Measurements from ENCODE around the gene STAU1. TPM values are rescaled to one million over a fixed set of nuclear protein-coding genes. Genes with fewer than 3 reads are reported as not detected.

The STAU1 gene
- total and polyA plus RNA-seq, 10 of the 15 experiments (the other 5 are each of a cell fraction or from before 2014, with no cell fraction given), result 13.9 to 66.2 (median 45.6) TPM

DNA sequence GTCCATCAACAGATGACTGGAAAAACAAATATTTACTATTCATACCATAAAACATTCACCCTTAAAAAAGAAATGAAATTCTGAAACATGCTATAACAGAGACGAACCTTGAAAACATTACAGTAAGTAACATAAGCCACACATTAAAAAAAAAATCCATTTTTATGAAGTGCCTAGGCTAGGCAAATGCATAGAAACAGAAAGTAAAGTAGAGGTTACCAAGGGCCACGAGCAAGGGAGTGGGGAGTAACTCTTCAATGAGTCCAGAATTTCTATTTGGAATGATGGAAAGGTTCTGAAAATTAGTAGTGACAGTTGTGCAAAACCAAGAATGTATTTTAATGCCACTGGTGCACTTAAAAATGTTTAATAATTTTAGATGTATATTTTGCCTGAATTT is 47.7 kb downstream of the STAU1 start (continued):
- TF ChIP-seq RB1 (IDR thresholded peaks at IDR 0.05; ENCODE audit: borderline replicate concordance), result no peak
- no peak for TF ChIP-seq POLR2AphosphoS2 (IDR thresholded peaks at IDR 0.05; ENCODE audit: low read depth, low read length)
- no peak for TF ChIP-seq MEF2A (IDR thresholded peaks at IDR 0.05; ENCODE audit: insufficient read depth, low read depth, low read length)

DNA sequence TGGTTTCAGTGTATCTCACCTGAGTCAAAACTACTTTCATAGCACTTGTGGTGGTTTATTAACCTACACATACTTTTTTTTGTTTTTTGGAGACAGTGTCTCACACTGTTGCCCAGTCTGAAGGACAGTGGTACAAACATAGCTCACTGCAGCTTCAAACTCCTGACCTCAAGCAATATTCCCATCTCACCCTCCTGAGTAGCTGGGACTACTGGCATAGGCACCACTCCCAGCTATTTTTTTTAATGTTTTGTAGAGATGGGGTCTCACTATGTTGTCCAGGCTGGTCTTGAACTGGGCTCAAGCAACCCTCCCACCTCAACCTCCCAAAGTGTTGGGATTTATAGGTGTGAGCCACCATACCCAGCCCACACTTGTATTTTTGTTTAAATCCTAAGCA is 49.7 kb downstream of the STAU1 start:
- DNase-seq (ENCODE audit: low read depth, low spot score) (no peak), ATAC-seq (no peak), FAIRE-seq (no peak)
- intact Hi-C loops (cut with micrococcal nuclease; ENCODE audit: unreplicated experiment), result no loop called here
- H3K27me3 ChIP-seq (replicated peaks in 1 of 2; ENCODE audit: control insufficient read depth in 2 of 2, insufficient read depth in 2 of 2, low read length in 1 of 2), result no peaks in the 10 kb centered on the region
- BruUV-seq (replicated peaks), result no TSS peak
- H3K79me2 ChIP-seq (ENCODE audit: control insufficient read depth, insufficient read depth, low read length), result no peaks in the 10 kb centered on the region; the same call in 1 of the 2 replicates
- TF ChIP-seq SRF (IDR thresholded peaks at IDR 0.05; ENCODE audit: low read depth in 2 of 2, low read length in 2 of 2) (no peak), MXI1 (IDR thresholded peaks at IDR 0.05; ENCODE audit: low read depth, low read length) (no peak), MYB (IDR thresholded peaks at IDR 0.05; ENCODE audit: borderline replicate concordance, low read depth, low read length) (no peak), BMI1 (IDR thresholded peaks at IDR 0.05; ENCODE audit: borderline replicate concordance) (no peak), FOXK2 (IDR thresholded peaks at IDR 0.05) (no peak), SMARCA5 (IDR thresholded peaks at IDR 0.05) (no peak), FOXM1 (IDR thresholded peaks at IDR 0.05; ENCODE audit: low read depth, low read length) (no peak), SIN3A (IDR thresholded peaks at IDR 0.05; ENCODE audit: low read depth, low read length) (no peak)
- TF ChIP-seq, protein P1, sequence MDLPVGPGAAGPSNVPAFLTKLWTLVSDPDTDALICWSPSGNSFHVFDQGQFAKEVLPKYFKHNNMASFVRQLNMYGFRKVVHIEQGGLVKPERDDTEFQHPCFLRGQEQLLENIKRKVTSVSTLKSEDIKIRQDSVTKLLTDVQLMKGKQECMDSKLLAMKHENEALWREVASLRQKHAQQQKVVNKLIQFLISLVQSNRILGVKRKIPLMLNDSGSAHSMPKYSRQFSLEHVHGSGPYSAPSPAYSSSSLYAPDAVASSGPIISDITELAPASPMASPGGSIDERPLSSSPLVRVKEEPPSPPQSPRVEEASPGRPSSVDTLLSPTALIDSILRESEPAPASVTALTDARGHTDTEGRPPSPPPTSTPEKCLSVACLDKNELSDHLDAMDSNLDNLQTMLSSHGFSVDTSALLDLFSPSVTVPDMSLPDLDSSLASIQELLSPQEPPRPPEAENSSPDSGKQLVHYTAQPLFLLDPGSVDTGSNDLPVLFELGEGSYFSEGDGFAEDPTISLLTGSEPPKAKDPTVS (IDR thresholded peaks at IDR 0.05; ENCODE audit: low read depth, low read length), result no peak
- no peak overlapping the region for H3K4me2 ChIP-seq (ENCODE audit: control insufficient read depth, insufficient read depth)
- H3K4me1 ChIP-seq (ENCODE audit: control insufficient read depth, insufficient read depth, low read length), result no peaks in the 10 kb centered on the region
- no peak overlapping the region for H3K27ac ChIP-seq (ENCODE audit: control insufficient read depth, insufficient read depth)
- H3K36me3 ChIP-seq (ENCODE audit: control insufficient read depth in 2 of 2, insufficient read depth in 2 of 2, low read length in 1 of 2), result peaks cover 8 to 9% of the 10 kb centered on the region in 2 experiments
- ChIA-PET SMC1A (ENCODE audit: uncharacterized antibody, unreplicated experiment) (interaction anchor here (1.0 to 2.2 kb wide), 5 partner anchors 42 to 78 kb away, joined by 3 to 15 read pairs (median 6); no protein-coding TSS in a partner anchor), POLR2A (interaction anchor here (1.2 to 1.3 kb wide), 2 partner anchors 42 to 81 kb away, joined by 4 to 12 read pairs; partner anchors contain the start of gene DDX27), CTCF (interaction anchor here (0.6 to 9.3 kb wide), 4 partner anchors 39 to 73 kb away, joined by 3 to 333 read pairs (median 4); no protein-coding TSS in a partner anchor), RAD21 (ENCODE audit: unreplicated experiment) (interaction anchor here (1.1 kb wide), 1 partner anchor 41 kb away, joined by 3 read pairs; no protein-coding TSS in a partner anchor)
- no peaks in the 10 kb centered on the region for H4K20me1 ChIP-seq (ENCODE audit: control insufficient read depth, insufficient read depth)
- H3K4me3 ChIP-seq, result no peak overlapping the region
- H3K9ac ChIP-seq (ENCODE audit: control insufficient read depth, insufficient read depth, low read length), result no peak overlapping the region
- H3K9me3 ChIP-seq (replicated peaks; ENCODE audit: control insufficient read depth, insufficient read depth, low read length), result no peaks in the 10 kb centered on the region
- no peak overlapping the region for H2AFZ ChIP-seq (ENCODE audit: control insufficient read depth, low read depth, low read length)
- in situ Hi-C loops (cut with MboI), result no loop called here
